Activated gamma-delta T cell (primary cell): ENCODE measurements around the gene NOX1.

Experiments
- DNase-seq: peaks from one replicate; lab custom pipeline; 2025; lab: John Stamatoyannopoulos, UW
- total RNA-seq, 2 donors: gene quantifications; one replicate each; lab custom pipeline; 2026; lab: John Stamatoyannopoulos, UW

The NOX1 gene
- total RNA-seq = 0 to 0.05 reads per million in 2 donors

- no peak for DNase-seq
Observed at GRCh38 chrX:100874325-100874724, at the start of gene NOX1. TSS of gene NOX1 (minus strand) at chrX:100874359. CDS start at chrX:100874139, 220 bp downstream.

- no peak for DNase-seq
Observed at GRCh38 chrX:100915562-100915961, 41.4 kb upstream of the NOX1 start.

GRCh38 chrX:100913111-100913510, 39.0 kb upstream of the NOX1 start:
- no peak for DNase-seq

GRCh38 chrX:100911731-100912130, 37.6 kb upstream of the NOX1 start:
- no peak for DNase-seq

- DNase-seq = no peak
Observed at GRCh38 chrX:100905620-100906019, 31.5 kb upstream of the NOX1 start.

GRCh38 chrX:100904433-100904832, 30.3 kb upstream of the NOX1 start:
- DNase-seq = no peak

- DNase-seq = no peak
Observed at GRCh38 chrX:100895365-100896075, 21.4 kb upstream of the NOX1 start.

GRCh38 chrX:100883654-100884053, 9.5 kb upstream of the NOX1 start:
- no peak for DNase-seq

- no peak for DNase-seq
Observed at GRCh38 chrX:100880368-100880767, 6.2 kb upstream of the NOX1 start.

- no peak for DNase-seq
Observed at GRCh38 chrX:100871594-100872560, 2.3 kb downstream of the NOX1 start.

- DNase-seq = no peak
Observed at GRCh38 chrX:100870527-100870926, 3.6 kb downstream of the NOX1 start.

GRCh38 chrX:100868273-100868672, 5.9 kb downstream of the NOX1 start:
- no peak for DNase-seq

GRCh38 chrX:100864657-100865391, 9.3 kb downstream of the NOX1 start:
- no peak for DNase-seq

GRCh38 chrX:100863326-100863864, 10.8 kb downstream of the NOX1 start:
- no peak for DNase-seq

GRCh38 chrX:100852810-100853209, 21.3 kb downstream of the NOX1 start:
- no peak for DNase-seq

GRCh38 chrX:100850317-100850716, 23.8 kb downstream of the NOX1 start:
- no peak for DNase-seq

- no peak for DNase-seq
Observed at GRCh38 chrX:100831219-100831946, 42.8 kb downstream of the NOX1 start.

GRCh38 chrX:100830547-100830946, 43.6 kb downstream of the NOX1 start:
- DNase-seq = no peak

GRCh38 chrX:100830143-100830542, 44.0 kb downstream of the NOX1 start:
- DNase-seq = no peak

- DNase-seq = no peak
Observed at GRCh38 chrX:100829730-100830129, 44.4 kb downstream of the NOX1 start.
